Loucy (cell line): ENCODE results near the gene SLC5A4.

Experiments used
- CTCF ChIP-seq: fragments of 200-600 bp; sonication (generic); conservative IDR thresholded peaks from 2 replicates; pipeline ENCODE4 v1.5.1; 2014; ENCODE audit warnings: mild to moderate bottlenecking, antibody characterized with exemption, low read length
- EZH2phosphoT487 ChIP-seq: fragments of 200-600 bp; IDR thresholded peaks from 2 replicates; pipeline ENCODE4 v1.6.1; 2018; ENCODE audit warnings: antibody characterized with exemption, mild to moderate bottlenecking, moderate library complexity, borderline replicate concordance

DNA sequence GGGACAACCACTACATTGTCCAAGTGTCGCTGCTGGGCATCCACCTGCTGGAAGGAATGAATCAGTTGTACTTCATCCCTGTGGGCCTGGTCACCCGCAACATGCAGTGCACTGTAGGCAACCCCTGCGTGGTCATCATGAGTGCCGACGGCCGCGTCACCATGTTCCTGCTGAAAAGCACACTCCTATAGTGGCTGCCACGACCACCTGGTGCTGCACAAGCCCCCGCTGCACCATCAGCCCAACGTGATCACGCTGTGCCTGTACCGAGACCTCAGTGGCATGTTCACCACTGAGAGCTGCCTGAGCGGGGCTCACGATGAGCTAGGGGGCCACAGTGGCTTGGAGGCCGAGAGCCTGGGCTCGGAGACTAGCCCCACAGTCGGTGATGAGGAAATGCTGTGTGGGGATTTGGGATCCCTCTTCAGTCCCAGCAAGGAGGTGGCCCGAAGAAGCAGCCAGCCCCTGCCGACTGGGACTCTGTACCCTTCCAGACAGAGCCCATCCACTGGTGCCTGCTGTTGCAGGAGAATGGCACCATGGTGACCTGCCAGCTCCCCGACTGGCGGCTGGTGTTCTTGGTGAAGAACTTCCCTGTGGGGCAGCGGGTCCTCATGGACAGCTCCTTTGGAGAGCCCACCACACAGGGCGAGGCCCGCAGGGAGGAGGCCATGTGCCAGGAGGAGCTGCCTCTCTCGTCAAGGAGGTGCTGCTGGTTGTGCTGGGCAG, 15.7 kb upstream of the SLC5A4 start:
- TF ChIP-seq CTCF (no peak), EZH2phosphoT487 (no peak)
